Muscle of leg (tissue), 11 donors: ENCODE results near the gene ARHGAP23. TPM values are rescaled to one million over a fixed set of nuclear protein-coding genes. Genes with fewer than 3 reads are reported as not detected.
A peak's percentile ranks its signal among the peaks of the same experiment; 100 is the strongest.
"Not testable (repeated sequence)": the region's sequence is repeated elsewhere in the genome, so short reads cannot be mapped to it uniquely, and the experiment has no call there.

Experiments used
- DNase-seq: peaks from one replicate; pipeline ENCODE4 v3.0.0; 2013
- H3K27ac ChIP-seq: one replicate; pipeline ENCODE4 v1.5.1; 2013; ENCODE audit warnings: mild to moderate bottlenecking, low read length, control low read depth
- H3K27me3 ChIP-seq: one replicate; pipeline ENCODE4 v1.6.1; 2013; ENCODE audit warnings: low read length; ENCODE audit not compliant: control insufficient read depth, insufficient read depth
- H3K36me3 ChIP-seq: one replicate; pipeline ENCODE4 v1.6.1; 2013; ENCODE audit warnings: low read length; ENCODE audit not compliant: control insufficient read depth, insufficient read depth
- H3K4me1 ChIP-seq: one replicate; pipeline ENCODE4 v1.6.1; 2013; ENCODE audit warnings: low read length; ENCODE audit not compliant: control insufficient read depth, insufficient read depth
- H3K4me3 ChIP-seq: one replicate; pipeline ENCODE4 v1.5.1; 2013; ENCODE audit warnings: low read length, control low read depth
- H3K9me3 ChIP-seq: replicated peaks from 2 replicates; pipeline ENCODE4 v1.6.1; 2013; ENCODE audit warnings: low read depth, low read length; ENCODE audit not compliant: control insufficient read depth
- WGBS: methylation state at CpG from one replicate; pipeline ENCODE4 v1.1.5; 2013; ENCODE audit warnings: missing lambda C conversion rate; ENCODE audit not compliant: insufficient coverage; 5-methylcytosine and 5-hydroxymethylcytosine counted together
- polyA plus RNA-seq, 8 donors: library from polyadenylated mRNA; unstranded; fragments of 120-200 nt; gene quantifications; one replicate each; pipeline versions ENCODE4 v1.2.1 to v1.2.3, GENCODE V29; 2013; ENCODE audit warnings: inconsistent platforms in 1 of 8, low replicate concordance in 1 of 8; ENCODE audit not compliant: insufficient read length in 8 of 8, insufficient read depth in 1 of 8
- total RNA-seq: library from RNA; stranded (reverse); fragments of 120-200 nt; gene quantifications from one replicate; pipeline ENCODE4 v1.2.4, GENCODE V29; 2013

ARHGAP23 gene
- total and polyA plus RNA-seq, 9 donors, result 17.1 to 44.2 (median 35.8) TPM

DNA sequence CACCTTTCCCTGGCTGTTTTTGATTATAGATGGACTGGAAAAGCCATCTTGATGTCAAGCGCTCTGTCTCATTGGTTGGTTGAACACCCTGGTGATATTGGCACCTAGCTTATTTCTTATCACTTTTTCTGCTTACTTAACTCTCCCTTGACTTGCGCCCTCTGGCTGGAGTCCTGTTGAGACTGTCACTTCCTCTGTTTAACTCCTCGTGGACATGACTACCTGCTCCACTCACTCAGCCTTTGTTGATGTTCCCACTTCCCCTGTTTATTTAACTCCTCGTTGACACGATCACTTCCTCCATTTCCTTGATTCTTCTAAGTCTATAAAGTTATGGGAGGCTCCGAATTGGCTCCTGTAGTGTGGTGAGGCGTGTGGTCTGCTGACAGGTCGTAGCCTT is 43.0 kb downstream of the ARHGAP23 start:
- H3K27me3 ChIP-seq, H3K4me3 ChIP-seq, H3K4me1 ChIP-seq, H3K27ac ChIP-seq, H3K9me3 ChIP-seq, DNase-seq: not testable (repeated sequence)
- 87% methylated on average over 2 of the region's 8 CpGs for WGBS
- H3K36me3 ChIP-seq, result peaks cover 78% of the 10 kb centered on the region

DNA sequence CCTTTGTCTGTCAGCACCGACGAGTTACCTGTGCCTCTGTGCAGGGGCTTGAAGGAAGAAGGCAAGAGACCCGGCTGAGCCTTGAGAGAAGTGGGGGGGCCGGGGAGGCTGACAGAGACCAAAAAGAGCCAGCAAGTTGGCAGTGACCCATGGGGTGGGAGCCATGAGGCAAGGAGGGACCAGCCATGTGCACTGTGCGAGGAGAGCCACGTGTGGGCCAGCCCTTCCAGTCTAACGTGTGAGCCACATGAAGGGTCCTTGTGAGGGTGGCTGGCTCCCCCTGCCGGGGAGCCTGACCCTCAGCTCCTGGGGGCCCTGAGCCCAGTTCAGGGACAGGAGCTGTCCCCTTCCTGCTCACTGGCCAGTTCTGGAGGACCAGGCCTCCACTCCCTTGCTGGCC is 46.4 kb downstream of the ARHGAP23 start:
- H3K36me3 ChIP-seq, result peaks cover 67% of the 10 kb centered on the region

DNA sequence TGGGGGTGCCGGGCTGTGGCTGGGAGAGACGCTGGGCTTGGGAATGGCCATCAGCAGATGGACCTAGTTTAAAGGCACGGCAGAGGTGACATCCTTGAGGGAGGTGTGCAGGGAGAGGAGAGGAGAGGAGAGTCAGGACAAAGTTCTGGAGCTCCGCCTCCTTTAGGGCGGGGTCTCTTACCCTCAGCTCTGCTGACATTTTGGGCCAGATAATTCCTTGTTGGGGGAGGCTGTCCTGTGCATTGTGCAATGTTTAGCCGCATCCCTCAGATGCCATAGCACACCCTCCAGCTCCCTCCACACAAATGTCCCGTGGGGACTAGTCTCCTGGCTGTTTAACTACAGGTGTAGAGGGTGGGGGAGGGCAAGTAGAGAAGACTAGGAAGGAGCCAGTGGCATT is 48.3 kb downstream of the ARHGAP23 start:
- Histone ChIP-seq H3K4me3 (no peak overlapping the region), H3K27me3 (no peaks in the 10 kb centered on the region), H3K27ac (no peak overlapping the region), H3K36me3 (peaks cover 58% of the 10 kb centered on the region), H3K4me1 (no peaks in the 10 kb centered on the region), H3K9me3 (no peaks in the 10 kb centered on the region)
- DNase-seq, result no peak
- 54% methylated on average over 3 of the region's 7 CpGs for WGBS

More for the DNA sequence above, 46.4 kb downstream of the ARHGAP23 start:
- H3K4me3 ChIP-seq, H3K27me3 ChIP-seq, H3K27ac ChIP-seq, H3K9me3 ChIP-seq, H3K4me1 ChIP-seq: not testable (repeated sequence)
- peak; percentile 37 for DNase-seq
- 53% methylated on average over 6 of the region's 8 CpGs for WGBS

DNA sequence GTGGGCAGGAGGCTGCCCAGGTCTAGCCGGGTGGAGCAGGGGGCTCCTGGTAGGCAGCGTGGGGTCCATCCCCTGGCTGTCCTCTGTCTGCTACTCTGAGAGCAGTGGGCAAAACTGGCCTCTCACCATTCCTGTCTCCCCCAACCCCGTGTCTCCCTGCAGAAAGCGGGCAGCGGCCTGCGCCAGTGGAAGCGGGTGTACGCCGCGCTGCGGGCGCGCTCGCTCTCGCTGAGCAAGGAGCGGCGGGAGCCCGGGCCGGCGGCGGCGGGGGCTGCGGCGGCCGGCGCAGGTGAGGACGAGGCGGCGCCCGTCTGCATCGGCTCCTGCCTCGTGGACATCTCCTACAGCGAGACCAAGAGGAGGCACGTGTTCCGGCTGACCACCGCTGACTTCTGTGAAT is 49.2 kb downstream of the ARHGAP23 start:
- H3K36me3 ChIP-seq, result peaks cover 61% of the 10 kb centered on the region
- no CpG with 5 or more reads among the region's 36 CpGs for WGBS
- H3K27me3 ChIP-seq, H3K9me3 ChIP-seq, H3K27ac ChIP-seq, DNase-seq, H3K4me1 ChIP-seq, H3K4me3 ChIP-seq: not testable (repeated sequence)

DNA sequence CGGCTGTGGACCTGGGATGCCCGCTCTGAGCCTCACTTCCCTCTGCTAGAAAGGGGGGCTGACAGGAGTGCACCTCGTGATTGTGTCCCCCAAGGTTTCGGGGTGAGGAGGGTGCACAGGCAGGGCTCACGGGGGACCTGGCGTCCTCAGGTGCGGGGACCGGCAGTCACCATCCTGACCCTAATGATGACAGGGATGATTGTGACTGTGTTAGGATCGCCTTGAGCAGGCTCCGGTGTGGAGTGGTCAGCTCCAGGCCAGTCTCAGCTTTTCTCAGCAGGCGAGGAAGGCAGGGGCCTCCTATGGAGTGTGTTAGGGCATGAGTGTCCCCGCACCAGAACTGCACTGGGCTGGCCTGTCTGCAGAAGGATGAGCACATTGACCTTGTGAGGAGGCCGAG is 49.7 kb downstream of the ARHGAP23 start:
- DNase-seq, H3K27me3 ChIP-seq, H3K4me1 ChIP-seq, H3K4me3 ChIP-seq, H3K27ac ChIP-seq, H3K9me3 ChIP-seq: not testable (repeated sequence)
- WGBS, result 95% methylated on average over 11 of the region's 13 CpGs
- H3K36me3 ChIP-seq, result peaks cover 62% of the 10 kb centered on the region

DNA sequence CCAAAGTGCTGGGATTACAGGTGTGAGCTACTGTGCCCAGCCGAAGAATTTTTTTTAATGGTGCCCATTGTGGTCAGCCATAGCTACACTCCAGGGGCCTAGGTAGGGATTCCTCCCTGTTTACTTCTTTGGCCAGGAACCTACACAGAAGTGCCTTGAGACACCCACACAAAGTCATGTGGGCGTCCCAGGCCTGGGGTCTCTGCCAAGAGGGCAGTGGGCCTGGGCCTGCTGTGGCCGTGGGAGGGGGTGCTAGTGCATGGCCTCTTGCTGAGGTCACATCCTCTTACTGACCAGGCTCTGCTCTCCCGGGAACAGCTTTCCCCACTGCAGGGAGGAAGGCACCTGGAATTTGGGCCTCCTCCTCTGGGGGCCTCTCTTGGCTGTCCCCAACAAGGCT is 50.4 kb downstream of the ARHGAP23 start:
- H3K27me3 ChIP-seq, H3K4me3 ChIP-seq, H3K9me3 ChIP-seq, DNase-seq, H3K27ac ChIP-seq, H3K4me1 ChIP-seq: not testable (repeated sequence)
- 90% methylated on average over 3 of the region's 4 CpGs for WGBS
- H3K36me3 ChIP-seq, result peaks cover 60% of the 10 kb centered on the region

DNA sequence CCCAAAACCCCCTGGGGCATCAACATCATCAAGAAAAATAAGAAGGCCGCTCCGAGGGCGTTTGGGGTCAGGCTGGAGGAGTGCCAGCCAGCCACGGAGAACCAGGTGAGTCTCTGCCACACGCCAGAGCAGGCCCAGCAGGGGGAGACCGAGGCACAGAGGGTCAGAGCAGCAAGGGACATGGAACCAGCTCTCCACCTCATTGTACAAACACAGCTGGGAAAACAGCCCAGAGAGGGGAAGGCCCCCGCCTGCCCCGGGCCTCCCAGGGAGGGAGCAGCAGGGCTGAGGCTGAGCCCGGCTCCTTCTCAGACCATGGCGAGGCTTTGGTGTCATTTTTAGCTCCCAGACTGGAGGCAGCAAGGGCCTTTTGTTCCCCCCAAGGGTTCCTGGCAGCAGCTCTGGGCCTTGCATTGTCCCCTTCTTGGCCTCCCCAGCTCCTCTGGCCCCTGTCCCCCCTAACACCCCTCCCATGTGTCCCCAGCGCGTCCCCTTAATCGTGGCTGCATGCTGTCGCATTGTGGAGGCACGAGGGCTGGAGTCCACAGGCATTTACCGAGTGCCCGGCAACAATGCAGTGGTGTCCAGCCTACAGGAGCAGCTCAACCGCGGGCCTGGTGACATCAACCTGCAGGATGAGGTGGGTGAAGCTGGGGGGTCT is 53.9 kb downstream of the ARHGAP23 start:
- not testable (repeated sequence) for H3K4me3 ChIP-seq, H3K4me1 ChIP-seq, H3K27me3 ChIP-seq, H3K27ac ChIP-seq, H3K9me3 ChIP-seq, DNase-seq
- peaks cover 56% of the 10 kb centered on the region for H3K36me3 ChIP-seq
- 82% methylated on average over 10 of the region's 19 CpGs for WGBS

DNA sequence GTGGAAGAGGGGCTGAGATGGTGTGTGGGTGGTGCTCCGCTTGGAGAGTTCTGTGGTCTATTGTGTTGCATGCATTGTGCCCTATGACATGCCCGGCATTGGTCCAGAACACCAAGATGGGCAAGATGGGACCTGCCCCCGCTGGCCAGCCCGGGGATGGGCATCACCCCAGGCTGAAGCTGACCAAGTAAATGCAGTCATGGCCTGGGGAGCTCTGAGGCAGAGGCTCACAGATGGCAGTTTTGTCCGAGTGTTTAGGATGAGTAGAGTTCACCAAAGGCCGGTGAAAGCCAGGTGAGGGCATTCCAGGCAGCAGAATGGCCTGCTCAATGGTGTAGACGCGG is 54.4 kb downstream of the ARHGAP23 start:
- not testable (repeated sequence) for H3K27ac ChIP-seq, DNase-seq, H3K9me3 ChIP-seq, H3K4me1 ChIP-seq, H3K4me3 ChIP-seq, H3K27me3 ChIP-seq
- 86% methylated on average over 4 of the region's 8 CpGs for WGBS
- peaks cover 56% of the 10 kb centered on the region for H3K36me3 ChIP-seq

DNA sequence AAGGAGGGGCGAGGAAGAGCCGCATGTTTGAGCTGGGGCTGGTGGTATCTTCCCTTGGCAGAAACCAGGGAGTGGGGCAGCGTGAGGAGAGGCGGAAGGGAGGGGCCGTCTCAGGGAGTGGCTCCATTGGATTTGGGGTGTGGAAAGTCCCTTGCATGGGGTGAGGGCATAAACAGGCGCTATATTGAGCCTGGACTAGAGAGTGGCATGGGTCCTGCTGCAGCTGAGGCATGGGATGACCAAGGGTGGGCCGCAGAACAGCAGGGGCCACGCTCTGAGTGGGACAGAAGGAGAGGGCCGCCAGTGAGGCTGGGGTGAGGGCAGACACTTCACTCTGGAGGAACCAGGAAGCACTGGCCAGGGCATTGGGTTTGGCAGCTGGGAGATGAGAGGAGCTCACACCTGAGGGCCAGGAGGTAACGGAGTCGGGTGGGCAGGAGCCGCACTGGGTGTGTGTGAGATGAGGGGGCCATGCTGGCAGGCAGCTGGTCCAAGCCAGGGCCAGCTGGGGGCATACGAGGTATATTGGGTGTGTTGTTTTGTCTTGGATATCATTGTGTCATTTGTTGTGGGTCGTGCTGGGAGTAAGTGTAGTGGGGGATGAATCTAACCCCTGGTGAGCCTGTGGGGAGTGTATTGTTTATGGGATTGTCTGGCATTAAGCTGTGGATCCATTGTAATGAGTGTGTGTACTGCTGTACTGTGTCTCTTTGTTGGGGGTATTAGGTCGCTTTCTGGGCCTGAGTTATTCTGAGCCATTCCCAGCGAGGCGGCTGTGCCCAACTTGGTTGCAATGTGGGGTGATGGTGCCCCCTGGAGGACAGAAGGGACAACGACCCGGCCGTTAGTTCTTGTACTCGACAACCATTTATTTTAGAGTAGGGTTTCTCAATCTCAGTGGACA is 56.2 kb downstream of the ARHGAP23 start:
- 64% methylated on average over 16 of the region's 21 CpGs for WGBS
- H3K27me3 ChIP-seq, H3K4me1 ChIP-seq, H3K9me3 ChIP-seq, H3K4me3 ChIP-seq: not testable (repeated sequence)
- H3K36me3 ChIP-seq, result peaks cover 42% of the 10 kb centered on the region
- H3K27ac ChIP-seq, result peak overlapping the region; percentile 29
- DNase-seq, result peak; percentile 65

DNA sequence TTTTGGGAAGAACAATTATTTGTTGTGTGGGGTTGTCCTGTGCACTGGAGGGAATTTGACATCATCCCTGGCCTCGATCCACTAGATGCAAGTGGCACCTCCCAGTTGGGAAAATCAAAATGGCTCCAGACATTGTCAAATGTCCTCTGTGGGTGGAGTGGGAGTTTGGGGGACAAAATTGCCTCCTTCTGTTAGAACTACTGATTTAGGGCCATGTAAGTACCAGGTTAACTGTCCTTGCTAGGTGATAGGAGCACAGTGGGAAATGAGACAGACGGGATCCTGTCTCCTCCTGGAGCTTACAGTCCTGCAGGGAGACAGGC is 56.8 kb downstream of the ARHGAP23 start:
- no peak overlapping the region for H3K4me3 ChIP-seq
- peaks cover 7% of the 10 kb centered on the region for H3K4me1 ChIP-seq
- peaks cover 42% of the 10 kb centered on the region for H3K36me3 ChIP-seq
- H3K9me3 ChIP-seq, result no peaks in the 10 kb centered on the region
- DNase-seq, result no peak
- H3K27ac ChIP-seq, result no peak overlapping the region
- no peaks in the 10 kb centered on the region for H3K27me3 ChIP-seq
- WGBS, result 35% methylated on average over 2 of the region's 2 CpGs
